ENCODE measurements around the gene RABEP2. TPM values are rescaled to one million over a fixed set of nuclear protein-coding genes. Genes with fewer than 3 reads are reported as not detected.

Gene RABEP2
- total RNA-seq, 1 donor from 2014 or later: 34.9 TPM

DNA sequence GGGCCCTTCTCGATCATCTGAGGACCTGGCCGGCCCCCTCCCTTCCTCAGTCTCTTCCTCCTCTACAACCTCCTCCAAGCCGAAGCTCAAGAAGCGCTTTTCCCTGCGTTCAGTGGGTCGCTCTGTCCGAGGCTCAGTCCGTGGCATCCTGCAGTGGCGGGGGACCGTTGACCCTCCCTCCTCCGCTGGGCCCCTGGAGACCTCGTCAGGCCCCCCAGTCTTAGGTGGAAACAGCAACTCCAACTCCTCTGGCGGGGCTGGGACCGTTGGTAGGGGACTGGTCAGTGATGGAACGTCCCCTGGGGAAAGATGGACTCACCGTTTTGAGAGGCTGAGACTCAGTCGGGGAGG is 58.6 kb downstream of the RABEP2 start:
- no peak for DNase-seq (ENCODE audit: low spot score, unreplicated experiment)
- Mint-ChIP-seq H3K36me3 (ENCODE audit: insufficient read depth) (peaks cover 13% of the 10 kb centered on the region), H3K27me3 (no peaks in the 10 kb centered on the region), H3K9me3 (ENCODE audit: low read depth) (no peaks in the 10 kb centered on the region), H3K27ac (peak overlapping the region; percentile 69), H3K4me3 (ENCODE audit: low read depth) (peak overlapping the region; percentile 35), H3K4me1 (ENCODE audit: low read depth) (peaks cover 12% of the 10 kb centered on the region)
- TF ChIP-seq, protein P1, sequence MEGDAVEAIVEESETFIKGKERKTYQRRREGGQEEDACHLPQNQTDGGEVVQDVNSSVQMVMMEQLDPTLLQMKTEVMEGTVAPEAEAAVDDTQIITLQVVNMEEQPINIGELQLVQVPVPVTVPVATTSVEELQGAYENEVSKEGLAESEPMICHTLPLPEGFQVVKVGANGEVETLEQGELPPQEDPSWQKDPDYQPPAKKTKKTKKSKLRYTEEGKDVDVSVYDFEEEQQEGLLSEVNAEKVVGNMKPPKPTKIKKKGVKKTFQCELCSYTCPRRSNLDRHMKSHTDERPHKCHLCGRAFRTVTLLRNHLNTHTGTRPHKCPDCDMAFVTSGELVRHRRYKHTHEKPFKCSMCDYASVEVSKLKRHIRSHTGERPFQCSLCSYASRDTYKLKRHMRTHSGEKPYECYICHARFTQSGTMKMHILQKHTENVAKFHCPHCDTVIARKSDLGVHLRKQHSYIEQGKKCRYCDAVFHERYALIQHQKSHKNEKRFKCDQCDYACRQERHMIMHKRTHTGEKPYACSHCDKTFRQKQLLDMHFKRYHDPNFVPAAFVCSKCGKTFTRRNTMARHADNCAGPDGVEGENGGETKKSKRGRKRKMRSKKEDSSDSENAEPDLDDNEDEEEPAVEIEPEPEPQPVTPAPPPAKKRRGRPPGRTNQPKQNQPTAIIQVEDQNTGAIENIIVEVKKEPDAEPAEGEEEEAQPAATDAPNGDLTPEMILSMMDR (IDR thresholded peaks at IDR 0.05; ENCODE audit: unreplicated experiment): no peak

DNA sequence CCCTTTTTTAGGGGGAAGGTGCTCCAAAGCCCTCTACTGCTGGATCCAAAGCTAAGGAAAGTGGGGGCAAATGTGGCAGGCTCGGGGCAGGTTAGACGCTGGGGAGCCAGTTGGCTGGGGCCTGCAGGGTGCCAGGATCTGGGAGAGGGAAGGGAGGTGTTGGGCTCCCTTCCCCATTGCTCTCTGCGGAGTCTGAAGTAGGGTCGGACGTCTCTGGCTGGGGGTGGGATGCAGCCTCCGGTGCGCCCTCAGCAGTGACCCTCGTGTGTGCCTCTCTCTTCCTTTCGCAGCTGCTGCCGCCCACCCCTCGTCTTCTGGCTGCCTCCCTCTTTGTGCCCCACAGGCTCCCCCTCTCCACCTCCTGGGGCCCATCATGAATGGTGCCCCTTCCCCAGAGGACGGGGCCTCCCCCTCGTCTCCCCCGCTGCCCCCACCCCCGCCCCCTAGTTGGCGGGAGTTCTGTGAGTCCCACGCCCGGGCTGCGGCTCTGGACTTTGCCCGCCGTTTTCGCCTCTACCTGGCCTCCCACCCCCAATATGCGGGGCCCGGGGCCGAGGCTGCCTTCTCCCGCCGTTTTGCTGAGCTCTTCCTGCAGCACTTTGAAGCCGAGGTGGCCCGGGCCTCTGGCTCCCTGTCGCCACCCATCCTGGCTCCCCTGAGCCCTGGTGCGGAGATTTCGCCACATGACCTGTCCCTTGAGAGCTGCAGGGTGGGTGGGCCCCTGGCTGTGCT is 59.1 kb downstream of the RABEP2 start:
- peaks cover 12% of the 10 kb centered on the region for H3K4me1 Mint-ChIP-seq (ENCODE audit: low read depth)
- no peaks in the 10 kb centered on the region for H3K9me3 Mint-ChIP-seq (ENCODE audit: low read depth)
- DNase-seq (ENCODE audit: low spot score, unreplicated experiment): no peak
- TF ChIP-seq, protein P1 (IDR thresholded peaks at IDR 0.05; ENCODE audit: unreplicated experiment): no peak
- H3K27me3 Mint-ChIP-seq: no peaks in the 10 kb centered on the region
- H3K36me3 Mint-ChIP-seq (ENCODE audit: insufficient read depth): peaks cover 13% of the 10 kb centered on the region
- peak overlapping the region; percentile 60 for H3K27ac Mint-ChIP-seq
- H3K4me3 Mint-ChIP-seq (ENCODE audit: low read depth): no peak overlapping the region

DNA sequence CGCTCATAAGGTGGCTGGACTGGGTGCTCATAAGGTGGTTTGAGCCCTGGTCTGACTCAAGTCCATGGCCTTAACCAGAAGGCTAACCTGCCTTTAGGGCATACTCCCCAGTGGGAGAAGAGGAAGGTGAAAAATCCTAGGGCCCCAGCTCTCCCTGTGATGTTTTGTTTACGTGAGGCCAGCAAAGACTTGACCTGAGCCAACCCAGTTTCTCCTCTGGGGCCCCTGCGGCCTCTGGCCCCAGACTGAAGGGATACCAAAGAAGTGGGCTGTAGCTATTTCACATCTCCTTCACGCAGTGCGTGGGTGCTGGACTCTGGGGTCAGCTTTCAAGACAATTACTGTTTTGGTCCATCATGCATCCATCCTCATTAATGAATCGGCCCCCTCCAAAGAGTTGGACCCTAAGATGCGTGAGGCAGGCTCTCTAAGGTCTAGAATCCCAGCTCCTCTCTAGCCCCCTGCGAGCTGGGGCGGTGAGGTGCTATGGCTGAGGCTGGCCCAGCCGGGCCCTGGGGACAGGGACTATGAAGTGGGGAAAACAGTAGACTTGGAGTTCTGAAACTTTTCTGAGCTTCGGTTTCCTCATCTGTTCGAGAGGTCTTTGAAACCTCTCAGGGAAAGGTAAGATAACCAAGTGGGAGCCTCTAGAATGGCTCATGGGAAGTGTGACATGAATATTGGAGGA is 59.9 kb downstream of the RABEP2 start:
- H3K27ac Mint-ChIP-seq: peak overlapping the region; percentile 100
- peaks cover 12% of the 10 kb centered on the region for H3K4me1 Mint-ChIP-seq (ENCODE audit: low read depth)

DNA sequence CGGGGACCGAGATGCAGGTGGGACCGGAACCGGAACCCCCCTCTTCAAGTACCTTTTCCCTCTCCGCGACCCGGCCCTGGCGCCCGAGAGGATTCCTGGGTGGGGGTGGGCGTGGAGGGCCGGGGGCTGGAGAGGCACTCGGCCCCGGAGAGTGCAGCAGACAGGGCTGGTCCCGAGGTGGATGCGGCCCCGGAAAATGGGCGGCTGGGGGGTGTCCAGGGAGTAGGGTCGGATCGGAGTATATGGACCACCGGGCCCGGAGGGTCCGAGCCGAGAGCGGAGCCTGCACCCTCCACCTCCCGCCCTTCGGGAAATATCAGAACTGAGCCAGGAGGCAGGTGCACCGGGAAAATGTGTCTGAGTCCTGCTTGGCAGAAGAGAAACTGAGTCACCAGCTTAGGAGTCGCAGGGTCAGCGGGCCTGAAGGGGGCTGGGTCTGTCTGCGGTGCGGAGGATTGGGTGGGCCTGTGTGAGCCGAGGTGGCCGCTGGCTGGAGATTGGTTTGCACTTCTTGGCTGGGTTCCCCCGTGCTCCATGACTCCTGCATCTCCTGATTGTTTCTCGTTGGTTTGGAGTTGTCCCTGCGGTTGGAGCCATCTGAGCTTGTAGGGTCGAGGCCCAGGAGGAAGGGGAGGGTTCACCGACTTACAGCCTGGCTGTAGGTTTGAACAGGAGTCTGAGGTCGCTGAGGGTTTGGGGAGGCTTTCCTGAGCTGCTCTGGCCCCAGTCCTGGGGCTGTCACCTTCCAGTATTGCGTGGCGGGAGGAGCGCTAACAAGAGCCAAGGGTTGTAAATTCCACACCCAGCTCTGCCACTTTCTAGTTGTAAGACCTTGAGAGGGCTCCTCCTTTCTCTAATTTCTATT is 60.9 kb downstream of the RABEP2 start:
- DNase-seq (ENCODE audit: low spot score, unreplicated experiment): no peak
- Mint-ChIP-seq H3K4me3 (ENCODE audit: low read depth) (peak overlapping the region; percentile 98), H3K4me1 (ENCODE audit: low read depth) (peaks cover 12% of the 10 kb centered on the region), H3K36me3 (ENCODE audit: insufficient read depth) (peaks cover 4% of the 10 kb centered on the region), H3K27me3 (no peaks in the 10 kb centered on the region), H3K9me3 (ENCODE audit: low read depth) (no peaks in the 10 kb centered on the region), H3K27ac (peak overlapping the region; percentile 100)
- TF ChIP-seq, protein P1 (IDR thresholded peaks at IDR 0.05; ENCODE audit: unreplicated experiment): no peak

More for the DNA sequence above, 59.9 kb downstream of the RABEP2 start:
- peaks cover 9% of the 10 kb centered on the region for H3K36me3 Mint-ChIP-seq (ENCODE audit: insufficient read depth)
- TF ChIP-seq, protein P1 (IDR thresholded peaks at IDR 0.05; ENCODE audit: unreplicated experiment): no peak
- no peaks in the 10 kb centered on the region for H3K9me3 Mint-ChIP-seq (ENCODE audit: low read depth)
- H3K27me3 Mint-ChIP-seq: no peaks in the 10 kb centered on the region
- H3K4me3 Mint-ChIP-seq (ENCODE audit: low read depth): peak overlapping the region; percentile 98
- no peak for DNase-seq (ENCODE audit: low spot score, unreplicated experiment)

DNA sequence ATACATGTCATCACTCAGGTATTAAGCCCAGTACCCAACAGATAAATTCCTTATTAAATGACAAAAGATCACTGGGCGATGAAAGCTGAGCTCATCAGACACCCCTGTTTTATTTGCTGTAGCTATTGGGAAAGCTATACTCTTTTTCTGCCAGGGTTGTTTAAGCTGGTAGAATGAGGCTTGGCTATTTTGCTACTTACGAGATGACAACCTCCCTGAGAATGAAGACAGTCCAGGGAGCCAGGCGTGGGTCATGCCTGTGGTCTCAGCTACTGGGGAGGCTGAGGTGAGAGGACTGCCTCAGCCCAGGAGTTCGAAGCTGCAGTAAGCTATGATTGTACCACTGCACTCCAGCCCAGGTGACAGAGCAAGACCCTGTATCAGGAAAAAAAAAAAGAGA is 65.7 kb downstream of the RABEP2 start:
- Mint-ChIP-seq H3K27ac (no peak overlapping the region), H3K27me3 (no peaks in the 10 kb centered on the region), H3K4me3 (ENCODE audit: low read depth) (no peak overlapping the region)

More for the DNA sequence above, 65.7 kb downstream of the RABEP2 start:
- DNase-seq (ENCODE audit: low spot score, unreplicated experiment): no peak
- TF ChIP-seq, protein P1 (IDR thresholded peaks at IDR 0.05; ENCODE audit: unreplicated experiment): no peak
- peaks cover 3% of the 10 kb centered on the region for H3K4me1 Mint-ChIP-seq (ENCODE audit: low read depth)
- H3K36me3 Mint-ChIP-seq (ENCODE audit: insufficient read depth): no peaks in the 10 kb centered on the region
- no peaks in the 10 kb centered on the region for H3K9me3 Mint-ChIP-seq (ENCODE audit: low read depth)

Data from progenitor cell of endocrine pancreas (in vitro differentiated cells).